Germinal center (tissue), 1 donor: ENCODE measurements around the gene TMEM132D.
"Not testable (repeated sequence)": the region's sequence is repeated elsewhere in the genome, so short reads cannot be mapped to it uniquely, and the experiment has no call there.

Source experiments
- DNase-seq: peaks from one replicate; pipeline ENCODE4 v3.0.0; 2012; ENCODE audit warnings: mixed read lengths, low spot score

Gene TMEM132D

GRCh38 chr12:129903956-129904829 lies at the start of gene TMEM132D:
TMEM132D (minus strand) TSS chr12:129904025.
- no peak for DNase-seq

GRCh38 chr12:129949651-129950050 lies 45.8 kb upstream of the TMEM132D start:
- DNase-seq = no peak

- no peak for DNase-seq
Measured at GRCh38 chr12:129941618-129942017, 37.8 kb upstream of the TMEM132D start.

GRCh38 chr12:129938089-129938488 lies 34.3 kb upstream of the TMEM132D start:
- DNase-seq = no peak

GRCh38 chr12:129937426-129937825 lies 33.6 kb upstream of the TMEM132D start:
- DNase-seq = no peak

GRCh38 chr12:129928643-129929042 lies 24.8 kb upstream of the TMEM132D start:
- no peak for DNase-seq

- DNase-seq = no peak
Measured at GRCh38 chr12:129927316-129927900, 23.6 kb upstream of the TMEM132D start.

GRCh38 chr12:129911428-129912049 lies 7.7 kb upstream of the TMEM132D start:
- DNase-seq = peak; percentile 29

GRCh38 chr12:129909051-129910020 lies 5.5 kb upstream of the TMEM132D start:
- DNase-seq = no peak

- no peak for DNase-seq
Measured at GRCh38 chr12:129903092-129903945, 506 bp downstream of the TMEM132D start.

GRCh38 chr12:129902371-129903091 lies 1.3 kb downstream of the TMEM132D start:
- DNase-seq = no peak

- no peak for DNase-seq
Measured at GRCh38 chr12:129901254-129901653, 2.6 kb downstream of the TMEM132D start.

GRCh38 chr12:129900306-129900705 lies 3.5 kb downstream of the TMEM132D start:
- no peak for DNase-seq

GRCh38 chr12:129899045-129899444 lies 4.8 kb downstream of the TMEM132D start:
- DNase-seq = not testable (repeated sequence)

- DNase-seq = no peak
Measured at GRCh38 chr12:129893691-129894090, 10.1 kb downstream of the TMEM132D start.

- DNase-seq = no peak
Measured at GRCh38 chr12:129887101-129887500, 16.7 kb downstream of the TMEM132D start.

- no peak for DNase-seq
Measured at GRCh38 chr12:129886541-129886940, 17.3 kb downstream of the TMEM132D start.

- no peak for DNase-seq
Measured at GRCh38 chr12:129885287-129885686, 18.5 kb downstream of the TMEM132D start.

GRCh38 chr12:129877411-129877810 lies 26.4 kb downstream of the TMEM132D start:
- DNase-seq = no peak

- DNase-seq = no peak
Measured at GRCh38 chr12:129873833-129874208, 30.0 kb downstream of the TMEM132D start.
